ENCODE results near the gene YAF2.
A peak's percentile ranks its signal among the peaks of the same experiment; 100 is the strongest.

Gene YAF2

GRCh38 chr12:42130672-42131402 is 107.2 kb downstream of the YAF2 start:
- DNase-seq (ENCODE audit: low spot score) = no peak
- POLR2A ChIA-PET (ENCODE audit: low non-redundant PET) = no interaction called here
- H3K27ac ChIP-seq = no peak overlapping the region
- TF ChIP-seq CTCF (conservative IDR thresholded peaks at IDR 0.05; ENCODE audit: low read depth) = no peak
- CTCF ChIA-PET = interaction anchor here (0.6 to 1.0 kb wide), 4 partner anchors 17 to 241 kb away, joined by 3 to 5 read pairs (median 4); no protein-coding TSS in a partner anchor

- H3K27ac ChIP-seq = no peak overlapping the region
- ChIA-PET POLR2A (ENCODE audit: low non-redundant PET) (no interaction called here), CTCF (interaction anchor here (0.7 to 1.8 kb wide), 3 partner anchors 242 to 1151 kb away, joined by 3 to 6 read pairs (median 4); no protein-coding TSS in a partner anchor)
- peak; percentile 86 for TF ChIP-seq CTCF (conservative IDR thresholded peaks at IDR 0.05; ENCODE audit: low read depth)
- DNase-seq (ENCODE audit: low spot score) = peak; percentile 53
These were observed 108.3 kb downstream of the YAF2 start for GRCh38 chr12:42129595-42130204.

- POLR2A ChIA-PET (ENCODE audit: low non-redundant PET) = no interaction called here
- DNase-seq (ENCODE audit: low spot score) = no peak
- TF ChIP-seq CTCF (conservative IDR thresholded peaks at IDR 0.05; ENCODE audit: low read depth) = no peak
- no peak overlapping the region for H3K27ac ChIP-seq
- CTCF ChIA-PET = interaction anchor here (0.7 to 1.8 kb wide), 4 partner anchors 203 to 1150 kb away, joined by 3 to 6 read pairs (median 5); no protein-coding TSS in a partner anchor
These were observed 109.2 kb downstream of the YAF2 start for GRCh38 chr12:42128888-42129287.

GRCh38 chr12:42128327-42128726 is 109.7 kb downstream of the YAF2 start:
- no peak for TF ChIP-seq CTCF (conservative IDR thresholded peaks at IDR 0.05; ENCODE audit: low read depth)
- no peak for DNase-seq (ENCODE audit: low spot score)
- ChIA-PET CTCF (interaction anchor here (1.3 to 1.8 kb wide), 2 partner anchors 204 to 243 kb away, joined by 6 read pairs; no protein-coding TSS in a partner anchor), POLR2A (ENCODE audit: low non-redundant PET) (no interaction called here)
- H3K27ac ChIP-seq = no peak overlapping the region

- CTCF ChIA-PET = interaction anchor here (0.6 to 0.7 kb wide), 3 partner anchors 327 to 1212 kb away, joined by 3 to 4 read pairs (median 3); no protein-coding TSS in a partner anchor
- H3K27ac ChIP-seq = no peak overlapping the region
- TF ChIP-seq CTCF (conservative IDR thresholded peaks at IDR 0.05; ENCODE audit: low read depth) = no peak
- POLR2A ChIA-PET (ENCODE audit: low non-redundant PET) = no interaction called here
- DNase-seq (ENCODE audit: low spot score) = no peak
These were observed 111.1 kb downstream of the YAF2 start for GRCh38 chr12:42126963-42127362.

- ChIA-PET POLR2A (ENCODE audit: low non-redundant PET) (no interaction called here), CTCF (no interaction called here)
- no peak for TF ChIP-seq CTCF (conservative IDR thresholded peaks at IDR 0.05; ENCODE audit: low read depth)
- DNase-seq (ENCODE audit: low spot score) = no peak
- no peak overlapping the region for H3K27ac ChIP-seq
These were observed 112.7 kb downstream of the YAF2 start for GRCh38 chr12:42125388-42125767.
